Uterus (tissue), 4 donors: ENCODE data around the gene CD99. TPM values are rescaled to one million over a fixed set of nuclear protein-coding genes. Genes with fewer than 3 reads are reported as not detected.

Experiments
- DNase-seq, 2 donors: peaks; one replicate each; pipeline ENCODE4 v3.0.0-alpha.2; 2019 to 2020
- H3K27ac ChIP-seq, 2 donors: fragments of 200-600 bp; sonication (generic); 1 replicate in 1 of 2; 2 replicates in 1 of 2; pipeline ENCODE4 v1.5.1; 2016 to 2018
- H3K27me3 ChIP-seq, 2 donors: fragments of 200-600 bp; sonication (generic); one replicate each; pipeline ENCODE4 v1.5.1; 2018 to 2019; ENCODE audit warnings: control low read depth in 1 of 2
- H3K36me3 ChIP-seq, 2 donors: fragments of 200-600 bp; sonication (generic); one replicate each; pipeline ENCODE4 v1.5.1; 2019; ENCODE audit warnings: control low read depth in 1 of 2
- H3K4me1 ChIP-seq, 2 donors: fragments of 200-600 bp; sonication (generic); one replicate each; pipeline ENCODE4 v1.5.1; 2018 to 2019; ENCODE audit warnings: control low read depth in 1 of 2
- H3K4me3 ChIP-seq, 2 donors: fragments of 200-600 bp; sonication (generic); 1 replicate in 1 of 2; 2 replicates in 1 of 2; pipeline ENCODE4 v1.5.1; 2018 to 2019; ENCODE audit warnings: mild to moderate bottlenecking in 1 of 2
- H3K9me3 ChIP-seq, 2 donors: fragments of 200-600 bp; sonication (generic); one replicate each; pipeline ENCODE4 v1.5.1; 2019; ENCODE audit warnings: control low read depth in 1 of 2
- POLR2A ChIP-seq, 2 donors: fragments of 450-650 bp; IDR thresholded peaks; one replicate each; pipeline ENCODE4 v1.6.1; 2016; ENCODE audit warnings: antibody characterized with exemption in 2 of 2, mild to moderate bottlenecking in 1 of 2, moderate library complexity in 1 of 2
- intact Hi-C: fragments of 100-400 bp; cut with DNase I; formaldehyde crosslinking; loops from one replicate; pipeline ENCODE4 v1.15.1; 2023; ENCODE audit warnings: low total_unique reads
- total RNA-seq, 4 donors: library from RNA; depleted of rRNA in 3 of 4; stranded (reverse); fragments of >200 nt in 3 of 4; gene quantifications; one replicate each; pipeline versions ENCODE4 v1.1.0 to v1.2.4, GENCODE V29; 2014 to 2023
- TF ChIP-seq, protein P1 (sequence below), 4 experiments: fragments of 200-600 bp in 2 of 4; fragments of 450-650 bp in 2 of 4; sonication (generic) in 2 of 4; IDR thresholded peaks; one replicate each; pipeline ENCODE4 v1.5.1; 2016 to 2019; ENCODE audit warnings: antibody characterized with exemption in 4 of 4, mild to moderate bottlenecking in 2 of 4, moderate library complexity in 1 of 4
- donor health status: DM: yes; HTN: yes; CAD: no.

The CD99 gene
- total RNA-seq, 4 donors from 2014 or later, result 81.9 to 329 (median 202) TPM

DNA sequence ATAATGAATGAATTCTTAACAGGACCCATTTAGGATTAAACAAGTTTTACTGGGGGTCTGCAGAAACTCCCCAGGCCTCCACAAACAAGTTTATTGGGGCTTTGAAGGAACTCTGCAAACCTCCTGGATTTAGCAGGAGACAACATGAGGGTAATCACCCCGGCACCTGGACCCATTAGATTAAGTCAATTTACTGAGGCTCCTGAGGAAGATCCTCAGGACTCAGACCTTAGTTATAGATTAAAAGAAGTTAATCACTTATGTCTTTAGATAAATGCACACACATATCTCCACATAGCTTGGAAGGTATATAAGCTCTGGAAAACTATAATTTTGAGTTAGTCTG lies 90.1 kb downstream of the CD99 start:
- Histone ChIP-seq H3K27me3 (no peaks in the 10 kb centered on the region), H3K4me3 (no peak overlapping the region), H3K27ac (no peak overlapping the region), H3K36me3 (no peaks in the 10 kb centered on the region), H3K9me3 (no peaks in the 10 kb centered on the region), H3K4me1 (no peaks in the 10 kb centered on the region)
- TF ChIP-seq, protein P1, sequence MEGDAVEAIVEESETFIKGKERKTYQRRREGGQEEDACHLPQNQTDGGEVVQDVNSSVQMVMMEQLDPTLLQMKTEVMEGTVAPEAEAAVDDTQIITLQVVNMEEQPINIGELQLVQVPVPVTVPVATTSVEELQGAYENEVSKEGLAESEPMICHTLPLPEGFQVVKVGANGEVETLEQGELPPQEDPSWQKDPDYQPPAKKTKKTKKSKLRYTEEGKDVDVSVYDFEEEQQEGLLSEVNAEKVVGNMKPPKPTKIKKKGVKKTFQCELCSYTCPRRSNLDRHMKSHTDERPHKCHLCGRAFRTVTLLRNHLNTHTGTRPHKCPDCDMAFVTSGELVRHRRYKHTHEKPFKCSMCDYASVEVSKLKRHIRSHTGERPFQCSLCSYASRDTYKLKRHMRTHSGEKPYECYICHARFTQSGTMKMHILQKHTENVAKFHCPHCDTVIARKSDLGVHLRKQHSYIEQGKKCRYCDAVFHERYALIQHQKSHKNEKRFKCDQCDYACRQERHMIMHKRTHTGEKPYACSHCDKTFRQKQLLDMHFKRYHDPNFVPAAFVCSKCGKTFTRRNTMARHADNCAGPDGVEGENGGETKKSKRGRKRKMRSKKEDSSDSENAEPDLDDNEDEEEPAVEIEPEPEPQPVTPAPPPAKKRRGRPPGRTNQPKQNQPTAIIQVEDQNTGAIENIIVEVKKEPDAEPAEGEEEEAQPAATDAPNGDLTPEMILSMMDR (IDR thresholded peaks at IDR 0.05), result no peak
- TF ChIP-seq POLR2A (IDR thresholded peaks at IDR 0.05), result no peak
- DNase-seq, result no peak
- intact Hi-C loops, result no loop called here

DNA sequence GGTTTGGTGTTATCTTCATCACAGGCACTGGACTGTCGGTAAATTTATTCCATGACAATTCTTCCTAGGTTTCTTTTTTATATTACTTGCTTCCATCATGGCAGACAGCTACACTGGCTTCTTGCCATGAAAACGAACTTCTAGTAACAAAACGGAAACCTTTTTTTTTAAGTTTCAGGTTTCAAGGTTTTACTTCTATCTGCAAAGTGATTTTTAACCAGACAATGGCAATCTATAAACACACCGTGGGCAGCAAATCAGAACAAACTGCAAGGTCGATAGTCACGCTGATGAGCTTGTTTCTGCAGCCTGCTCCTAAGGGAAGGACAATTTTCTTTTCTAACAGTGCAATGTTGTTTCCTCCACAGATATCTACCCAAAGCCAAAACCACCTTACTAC lies 90.6 kb downstream of the CD99 start:
- Histone ChIP-seq H3K27me3 (no peaks in the 10 kb centered on the region), H3K9me3 (no peaks in the 10 kb centered on the region), H3K27ac (no peak overlapping the region), H3K36me3 (no peaks in the 10 kb centered on the region), H3K4me3 (no peak overlapping the region), H3K4me1 (no peaks in the 10 kb centered on the region)
- TF ChIP-seq, protein P1 (IDR thresholded peaks at IDR 0.05), result no peak
- no peak for TF ChIP-seq POLR2A (IDR thresholded peaks at IDR 0.05)
- no peak for DNase-seq
- intact Hi-C loops, result no loop called here

DNA sequence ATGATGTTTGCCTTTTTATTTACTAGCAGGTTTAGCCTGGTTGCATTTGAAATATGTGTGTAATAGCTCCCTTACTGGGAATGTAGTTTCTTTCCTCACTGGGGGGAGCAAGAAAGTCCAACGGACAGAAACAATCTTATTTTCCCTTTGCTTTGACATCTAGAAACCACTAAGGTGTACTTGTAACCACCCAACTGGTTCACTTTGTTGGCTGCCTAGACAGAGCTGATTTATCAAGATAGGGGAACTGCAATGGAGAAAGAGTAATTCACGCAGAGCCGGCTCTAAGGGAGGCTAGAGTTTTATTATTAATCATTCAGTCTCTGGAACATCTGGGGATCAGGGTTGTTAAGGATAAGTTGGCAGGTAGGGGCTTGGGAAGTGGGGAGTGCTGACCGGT lies 91.1 kb downstream of the CD99 start:
- Histone ChIP-seq H3K4me1 (no peaks in the 10 kb centered on the region), H3K27ac (no peak overlapping the region), H3K9me3 (no peaks in the 10 kb centered on the region), H3K36me3 (no peaks in the 10 kb centered on the region), H3K4me3 (no peak overlapping the region), H3K27me3 (no peaks in the 10 kb centered on the region)
- no peak for TF ChIP-seq POLR2A (IDR thresholded peaks at IDR 0.05)
- TF ChIP-seq, protein P1 (IDR thresholded peaks at IDR 0.05), result no peak
- intact Hi-C loops, result no loop called here
- no peak for DNase-seq

DNA sequence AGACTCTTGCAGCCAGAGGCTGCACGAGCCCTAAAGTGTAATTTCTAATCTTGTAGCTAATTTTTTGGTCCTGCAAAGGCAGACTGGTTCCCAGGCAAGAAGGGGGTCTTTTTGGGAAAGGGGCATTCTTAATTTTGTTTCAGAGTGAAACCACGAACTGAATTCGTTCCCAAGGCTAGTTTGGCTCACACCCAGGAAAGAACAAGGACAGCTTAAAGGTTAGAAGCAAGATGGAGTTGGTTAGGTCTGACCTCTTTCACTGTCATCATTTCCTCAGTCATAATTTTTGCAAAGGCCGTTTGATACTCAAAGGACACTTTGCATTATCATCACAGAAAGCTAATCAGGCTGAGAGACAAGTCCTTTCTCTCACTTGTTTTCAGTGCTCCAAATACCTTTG lies 91.7 kb downstream of the CD99 start:
- Histone ChIP-seq H3K4me1 (no peaks in the 10 kb centered on the region), H3K27me3 (no peaks in the 10 kb centered on the region), H3K9me3 (no peaks in the 10 kb centered on the region), H3K36me3 (no peaks in the 10 kb centered on the region), H3K27ac (no peak overlapping the region), H3K4me3 (no peak overlapping the region)
- intact Hi-C loops, result no loop called here
- no peak for DNase-seq
- no peak for TF ChIP-seq POLR2A (IDR thresholded peaks at IDR 0.05)
- TF ChIP-seq, protein P1 (IDR thresholded peaks at IDR 0.05), result no peak

DNA sequence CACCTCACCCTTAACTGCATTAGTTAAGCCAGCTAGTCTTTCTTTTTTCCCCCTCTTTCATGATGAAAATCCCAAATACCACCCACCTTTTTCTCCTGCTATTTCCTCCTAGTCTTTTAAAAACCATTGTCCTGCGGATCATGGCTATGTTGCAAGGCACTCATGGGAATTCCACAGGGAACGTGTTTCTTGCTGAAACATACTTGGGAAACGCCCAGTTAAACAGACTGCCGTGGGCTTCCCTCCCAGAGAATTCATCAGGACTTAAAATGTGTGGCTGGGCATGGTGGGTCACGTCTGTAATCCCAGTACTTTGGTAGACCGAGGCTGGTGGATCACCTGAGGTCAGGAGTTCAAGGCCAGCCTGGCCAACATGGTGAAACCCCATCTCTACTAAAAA lies 92.9 kb downstream of the CD99 start:
- Histone ChIP-seq H3K27ac (no peak overlapping the region), H3K36me3 (no peaks in the 10 kb centered on the region), H3K9me3 (no peaks in the 10 kb centered on the region), H3K4me1 (no peaks in the 10 kb centered on the region), H3K4me3 (no peak overlapping the region), H3K27me3 (no peaks in the 10 kb centered on the region)
- DNase-seq, result no peak
- TF ChIP-seq, protein P1 (IDR thresholded peaks at IDR 0.05), result no peak
- no peak for TF ChIP-seq POLR2A (IDR thresholded peaks at IDR 0.05)
- intact Hi-C loops, result no loop called here
